GF-D8 (cell line): ENCODE results near the gene SLC35F5.
"Not testable (repeated sequence)": the region's sequence is repeated elsewhere in the genome, so short reads cannot be mapped to it uniquely, and the experiment has no call there.

Source experiments
- DNase-seq: peaks from one replicate; lab custom pipeline; 2025; lab: John Stamatoyannopoulos, UW

SLC35F5 gene

DNA sequence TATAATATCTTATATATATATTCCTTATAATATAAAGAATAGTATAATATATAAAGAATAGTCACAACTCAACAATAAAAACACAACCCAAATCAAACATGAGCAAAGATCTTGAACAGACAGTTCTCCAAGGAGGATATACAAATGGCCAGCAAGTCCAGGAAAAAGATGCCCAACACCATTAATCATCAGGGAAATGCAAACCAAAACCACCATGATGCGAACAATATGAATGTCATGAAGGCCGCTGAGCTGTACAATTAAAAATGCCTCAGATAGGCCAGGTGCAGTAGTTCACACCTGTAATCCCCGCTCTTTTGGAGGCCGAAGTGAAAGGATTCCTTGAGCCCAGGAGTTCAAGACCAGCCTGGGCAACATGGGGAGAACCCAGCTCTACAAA lies 58.9 kb downstream of the SLC35F5 start:
- no peak for DNase-seq

GRCh38 chr2:113694438-113694837 lies 62.0 kb downstream of the SLC35F5 start:
- DNase-seq, result no peak

GRCh38 chr2:113692698-113693428 lies 63.6 kb downstream of the SLC35F5 start:
- no peak for DNase-seq

DNA sequence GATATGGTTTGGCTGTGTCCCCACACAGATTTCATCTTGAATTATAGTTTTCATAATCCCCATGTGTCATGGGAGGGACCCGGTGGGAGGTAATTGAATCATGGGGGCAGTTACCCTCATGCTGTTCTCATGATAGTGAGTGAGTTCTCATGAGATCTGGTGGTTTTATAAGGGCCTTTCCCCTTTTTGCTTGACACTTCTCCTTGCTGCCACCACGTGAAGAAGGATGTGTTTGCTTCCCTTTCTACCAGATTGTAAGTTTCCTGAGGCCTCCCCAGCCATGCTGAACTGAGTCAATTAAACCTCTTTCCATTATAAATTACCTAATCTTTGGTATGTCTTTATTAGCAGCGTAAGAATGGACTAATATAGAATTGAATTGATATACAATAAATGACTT lies 65.6 kb downstream of the SLC35F5 start:
- DNase-seq, result peak; percentile 11

DNA sequence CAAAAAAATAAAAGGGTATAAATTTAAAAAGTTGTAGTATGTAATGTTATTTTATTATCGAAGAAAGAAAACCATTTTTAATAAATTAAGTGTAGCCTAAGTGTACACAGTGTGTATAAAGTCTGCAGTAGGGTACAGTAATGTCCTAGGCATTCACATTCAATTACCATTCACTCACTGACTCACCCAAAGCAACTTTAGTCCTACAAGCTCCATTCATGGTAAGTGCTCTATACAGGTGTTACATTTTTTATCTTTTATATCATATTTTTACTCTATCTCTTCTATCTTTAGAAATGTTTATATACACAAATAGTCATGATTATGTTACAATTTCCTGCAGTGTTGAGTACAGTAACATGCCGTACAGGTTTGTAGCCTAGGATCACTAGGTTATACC lies 69.9 kb downstream of the SLC35F5 start:
- no peak for DNase-seq

- DNase-seq, result no peak
Measured at GRCh38 chr2:113685471-113685870, 71.0 kb downstream of the SLC35F5 start.

GRCh38 chr2:113679457-113679856 lies 77.0 kb downstream of the SLC35F5 start:
- DNase-seq, result no peak

- DNase-seq, result no peak
Measured at GRCh38 chr2:113677330-113677729, 79.1 kb downstream of the SLC35F5 start.

GRCh38 chr2:113676623-113677266 lies 79.7 kb downstream of the SLC35F5 start:
- no peak for DNase-seq

DNA sequence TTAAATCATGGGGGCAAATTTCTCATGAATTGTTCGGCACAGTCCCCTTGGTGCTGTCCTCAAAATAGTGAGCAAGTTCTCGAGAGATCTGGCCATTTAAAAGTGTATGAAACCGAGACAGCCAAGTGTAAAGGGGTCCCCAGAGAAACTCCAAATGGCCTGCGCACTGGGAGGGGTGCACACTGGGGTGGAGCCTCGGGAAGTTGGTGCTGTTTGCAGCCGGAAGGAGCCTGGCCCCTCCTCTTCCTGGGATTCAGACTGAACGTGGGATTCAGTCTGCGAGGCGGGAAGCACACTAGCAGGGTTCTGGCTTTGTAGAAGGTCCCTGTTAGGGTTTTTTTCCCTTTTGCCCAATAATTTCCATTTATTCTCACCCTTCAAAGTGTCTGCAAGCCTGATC lies 80.6 kb downstream of the SLC35F5 start:
- no peak for DNase-seq

DNA sequence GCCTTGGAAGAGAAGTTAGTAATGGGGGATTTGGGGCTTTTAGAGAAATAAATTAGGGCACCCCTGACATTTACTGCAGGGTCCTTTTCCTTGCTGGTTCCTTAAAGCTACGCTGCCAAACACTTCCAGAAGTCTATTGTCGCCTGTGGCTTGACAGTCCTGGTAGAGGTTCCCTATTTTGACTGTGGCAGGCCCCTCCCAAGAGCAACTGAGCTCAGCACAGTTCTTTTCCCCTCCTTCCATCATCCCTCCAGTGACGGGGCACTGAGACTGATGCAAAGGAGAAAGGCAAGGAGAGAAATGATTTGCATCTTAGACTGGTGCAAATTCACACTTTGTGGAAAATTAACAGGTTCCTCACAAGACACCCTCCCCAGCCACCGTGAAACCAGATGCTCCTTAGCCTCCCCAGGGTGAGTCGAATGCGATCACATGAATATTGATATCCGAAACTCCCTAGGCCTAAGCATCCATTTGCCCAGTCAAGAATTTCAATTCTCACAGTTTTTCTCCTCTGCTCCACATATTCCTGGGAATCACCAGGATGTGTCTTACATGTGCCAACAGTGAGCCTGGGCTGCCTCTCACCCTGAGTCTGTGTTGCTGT lies 84.0 kb downstream of the SLC35F5 start:
- no peak for DNase-seq

- DNase-seq, result not testable (repeated sequence)
Measured at GRCh38 chr2:113669013-113669412, 87.4 kb downstream of the SLC35F5 start.

DNA sequence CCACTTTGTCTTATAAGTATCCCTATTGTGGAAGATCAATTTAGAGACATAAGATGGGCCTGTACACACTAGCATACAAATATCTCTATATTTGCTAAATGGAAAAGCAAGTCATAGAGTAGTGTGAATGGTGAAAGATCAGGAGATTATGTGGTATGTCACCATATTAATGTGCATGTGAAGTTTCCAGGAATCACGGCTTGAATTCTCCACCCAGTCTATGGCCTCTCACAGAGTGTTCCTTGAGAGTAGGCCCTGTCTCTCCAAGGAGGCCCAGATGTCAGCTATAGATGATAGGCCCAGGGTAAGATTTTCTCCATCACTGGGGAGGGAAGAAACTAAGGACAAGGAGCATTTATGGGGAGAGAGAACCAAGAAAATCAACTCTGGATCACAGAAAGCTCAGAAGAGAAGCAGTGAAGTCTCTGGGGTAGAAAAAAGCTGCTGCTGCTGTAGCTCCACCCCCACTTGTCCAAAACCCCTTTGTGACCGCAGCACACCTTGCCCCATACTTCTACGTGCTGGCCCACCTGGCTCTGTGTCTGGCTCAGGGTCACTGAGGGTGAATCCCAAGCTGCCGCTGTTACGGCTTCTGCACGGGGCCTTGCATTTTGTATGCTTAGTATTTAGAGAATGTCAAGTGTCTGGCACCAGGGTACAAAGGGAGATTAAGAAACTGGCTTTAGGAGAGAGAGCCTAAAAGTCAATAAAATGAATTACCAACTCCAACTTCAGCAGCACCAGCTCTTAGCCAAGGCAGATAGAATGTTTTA lies 91.5 kb downstream of the SLC35F5 start:
- not testable (repeated sequence) for DNase-seq

DNA sequence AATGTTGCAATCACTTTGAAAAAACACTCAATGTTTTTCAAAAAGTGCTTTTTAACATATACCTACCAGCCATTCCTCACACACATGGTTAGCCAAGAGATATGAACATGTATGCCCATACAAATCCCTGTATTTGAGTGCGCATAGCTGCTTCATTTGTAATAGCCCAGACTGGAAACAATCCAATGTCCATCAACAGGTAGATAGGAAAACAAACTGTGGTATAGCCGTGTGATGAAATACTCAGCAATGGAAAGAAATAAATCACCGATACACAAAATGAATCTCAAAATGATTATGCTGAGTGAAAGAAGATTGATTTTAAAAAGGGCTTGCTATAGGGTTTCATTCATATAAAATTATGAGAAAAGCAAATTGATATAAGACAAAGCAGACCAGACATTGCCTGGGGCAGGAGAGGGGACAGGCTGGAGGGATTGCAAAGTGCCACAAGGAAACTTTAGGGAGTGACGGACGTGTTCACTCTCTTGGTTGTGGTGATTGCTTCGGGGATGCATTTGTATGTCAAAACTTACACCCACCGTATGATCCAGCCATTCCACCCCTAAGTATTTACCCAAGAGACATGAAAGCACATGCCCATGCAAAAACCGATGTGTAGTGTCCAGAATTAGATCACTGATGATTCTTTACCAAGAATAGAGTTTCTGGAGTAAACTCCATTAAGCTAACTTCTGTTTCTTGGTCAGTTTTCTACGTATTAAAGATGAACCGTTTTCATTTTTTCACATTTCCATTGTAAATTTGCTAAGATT lies 93.0 kb downstream of the SLC35F5 start:
- not testable (repeated sequence) for DNase-seq
